Measurements from ENCODE around the gene KCNJ15.
"Not testable (repeated sequence)": the region's sequence is repeated elsewhere in the genome, so short reads cannot be mapped to it uniquely, and the experiment has no call there.

Gene KCNJ15

DNA sequence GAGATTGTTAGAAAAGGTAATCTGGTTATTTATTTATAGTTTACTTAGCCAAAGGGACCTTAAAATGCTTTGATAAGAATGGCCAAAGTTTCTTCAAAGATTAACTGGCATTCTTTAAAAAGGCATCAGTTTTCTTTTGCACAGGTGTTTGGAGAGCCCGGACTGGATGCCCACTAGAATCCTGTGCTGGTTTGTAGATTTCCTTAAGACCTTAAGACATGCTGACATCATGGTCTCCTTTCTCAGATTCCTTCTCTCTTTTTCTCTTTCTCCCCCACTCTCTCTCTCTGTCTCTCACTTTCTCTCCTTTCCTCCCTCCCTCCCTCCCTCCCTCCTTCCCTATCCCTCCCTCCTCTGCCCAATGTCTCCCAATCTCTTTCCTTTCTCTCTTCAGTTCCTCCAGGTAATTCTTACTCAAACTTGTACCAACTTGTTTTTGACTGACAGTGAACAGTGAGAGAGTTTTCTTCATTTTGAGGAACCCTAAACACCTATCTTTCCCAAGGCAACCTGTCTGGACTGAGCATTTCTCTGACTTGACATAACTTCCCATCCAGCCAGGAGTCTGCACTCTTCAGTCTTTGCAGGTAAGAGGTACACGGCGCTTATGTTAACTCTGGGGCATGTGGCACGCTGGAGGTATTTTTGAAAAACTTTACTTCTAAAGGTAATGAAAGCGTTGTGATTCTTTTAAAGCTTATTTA is at the start of gene KCNJ15:
Gene KCNJ15, plus strand, starts transcription at position 393 of the 704 bp plus-strand sequence. CDS start 42,271 bp downstream, outside the sequence.
- DNase-seq (ENCODE audit: low spot score), result no peak

- DNase-seq (ENCODE audit: low spot score), result no peak
These were observed 48.7 kb upstream of the KCNJ15 start for GRCh38 chr21:38208118-38208517.

DNA sequence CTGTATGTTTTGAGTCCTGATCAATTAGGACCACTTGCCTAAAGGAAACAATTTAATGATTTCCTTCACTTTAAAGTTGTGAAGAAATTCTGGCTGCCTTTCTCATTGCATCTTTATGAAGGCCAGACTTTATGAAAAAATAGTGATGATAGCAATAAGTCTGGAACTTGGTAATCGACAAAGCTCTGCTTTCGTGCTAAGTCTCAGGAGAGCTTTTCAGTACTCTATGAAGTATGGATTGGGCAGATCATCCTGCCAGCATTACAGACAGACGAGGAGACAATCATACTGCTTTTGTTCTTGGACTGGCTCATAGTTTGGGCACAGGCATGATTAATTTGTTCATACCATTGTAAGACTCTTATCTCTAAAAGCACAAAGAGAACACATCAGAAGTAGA is 45.5 kb upstream of the KCNJ15 start:
- no peak for DNase-seq (ENCODE audit: low spot score)

- no peak for DNase-seq (ENCODE audit: low spot score)
These were observed 44.1 kb upstream of the KCNJ15 start for GRCh38 chr21:38212706-38213105.

DNA sequence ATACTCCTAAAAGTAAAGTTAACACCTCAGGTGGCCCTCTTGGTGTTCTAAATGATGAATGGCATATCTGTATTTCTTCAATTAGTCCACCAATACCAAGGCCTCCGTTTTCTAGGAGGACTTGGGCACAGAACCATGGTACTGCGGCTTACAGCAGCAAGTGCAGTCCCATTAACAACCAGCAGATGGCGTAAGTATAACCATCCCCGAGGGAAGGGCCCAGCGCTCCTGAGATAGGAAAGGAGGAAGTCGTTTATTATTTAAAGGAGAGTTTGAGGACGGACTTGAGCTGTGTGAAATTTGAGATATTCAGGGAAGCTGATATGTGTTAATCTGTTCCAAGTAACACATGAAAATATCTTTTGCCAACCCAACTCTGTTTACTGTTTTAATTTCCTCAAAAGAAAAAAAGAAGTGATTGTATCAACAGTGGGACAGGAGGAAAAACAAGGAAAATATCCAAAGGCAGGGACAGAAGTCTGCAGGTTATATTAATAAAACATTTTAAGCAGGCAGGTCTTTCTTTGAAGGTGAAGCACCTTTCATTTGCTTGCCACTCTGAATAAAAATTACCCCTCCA is 37.7 kb upstream of the KCNJ15 start:
- peak; percentile 83 for DNase-seq (ENCODE audit: low spot score)

DNA sequence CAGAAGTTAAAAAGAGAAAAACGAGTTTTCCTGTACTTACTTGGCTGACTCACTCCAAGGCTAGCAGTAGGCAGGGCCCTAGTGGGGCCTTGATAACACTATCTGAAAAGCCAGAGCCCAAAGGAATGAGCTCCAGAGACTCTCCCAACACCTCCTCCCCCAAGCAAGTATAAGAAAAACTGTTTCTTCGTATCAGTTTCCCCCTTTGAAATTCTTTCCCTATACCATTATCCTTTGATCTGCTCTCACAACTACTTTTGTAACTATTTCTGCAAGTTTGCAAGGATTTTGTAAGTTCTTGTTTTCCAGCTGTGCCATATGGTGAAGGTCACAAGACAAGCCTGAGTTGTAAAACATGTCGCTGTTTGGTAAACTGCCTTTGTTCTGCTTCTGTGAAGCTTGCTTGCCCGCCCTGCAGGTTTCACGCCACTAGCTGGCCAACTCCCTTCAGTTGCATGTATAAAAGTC is 36.5 kb upstream of the KCNJ15 start:
- DNase-seq (ENCODE audit: low spot score), result no peak

DNA sequence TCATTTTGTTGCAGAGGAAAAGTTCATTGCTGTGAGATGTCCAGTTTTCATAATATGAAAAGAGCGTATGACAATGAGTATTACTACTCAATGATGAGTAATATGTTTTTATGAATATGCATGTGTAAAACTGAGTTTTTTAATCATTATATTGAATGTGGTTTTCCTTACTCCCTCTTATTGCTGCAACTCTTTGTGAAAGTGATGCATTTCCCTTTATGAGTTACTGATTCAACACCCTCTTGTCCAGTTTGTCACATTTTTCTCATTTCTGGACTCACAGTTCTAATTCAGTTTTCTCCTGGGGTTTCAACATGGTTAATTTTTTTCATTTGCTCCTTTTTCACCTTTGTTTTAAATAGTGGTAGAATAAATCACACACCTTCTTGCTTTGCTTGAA is 35.2 kb upstream of the KCNJ15 start:
- peak; percentile 41 for DNase-seq (ENCODE audit: low spot score)

DNA sequence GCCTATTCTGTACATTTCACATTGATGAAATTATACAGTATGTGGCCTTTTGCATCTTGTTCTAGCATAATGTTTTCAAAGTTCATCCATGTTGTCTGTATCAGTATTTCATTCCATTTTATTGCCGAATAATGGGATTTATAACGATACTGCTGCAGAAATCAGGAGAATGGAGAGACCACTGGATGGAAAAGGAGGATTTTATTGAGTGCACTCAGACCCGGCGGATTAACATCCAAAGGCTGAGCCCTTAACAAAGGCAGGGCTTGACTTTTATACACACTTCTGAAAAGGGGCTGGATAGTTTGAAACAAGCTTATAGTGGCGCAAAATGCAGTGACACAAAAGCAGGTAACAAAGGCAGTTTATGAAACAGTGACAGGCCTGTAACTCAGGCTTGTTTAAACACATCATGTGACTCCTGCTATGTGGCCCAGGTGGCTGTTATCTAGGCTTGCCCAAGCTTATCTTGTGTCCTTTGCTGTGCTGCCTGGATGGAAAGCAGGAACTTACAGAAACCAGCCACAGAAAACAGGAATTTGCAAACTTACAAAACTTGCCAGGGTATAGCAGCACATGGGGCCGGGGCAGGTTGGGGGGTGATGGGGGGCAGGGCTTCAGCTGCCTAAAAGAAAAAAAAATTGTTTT is 32.8 kb upstream of the KCNJ15 start:
- no peak for DNase-seq (ENCODE audit: low spot score)

DNA sequence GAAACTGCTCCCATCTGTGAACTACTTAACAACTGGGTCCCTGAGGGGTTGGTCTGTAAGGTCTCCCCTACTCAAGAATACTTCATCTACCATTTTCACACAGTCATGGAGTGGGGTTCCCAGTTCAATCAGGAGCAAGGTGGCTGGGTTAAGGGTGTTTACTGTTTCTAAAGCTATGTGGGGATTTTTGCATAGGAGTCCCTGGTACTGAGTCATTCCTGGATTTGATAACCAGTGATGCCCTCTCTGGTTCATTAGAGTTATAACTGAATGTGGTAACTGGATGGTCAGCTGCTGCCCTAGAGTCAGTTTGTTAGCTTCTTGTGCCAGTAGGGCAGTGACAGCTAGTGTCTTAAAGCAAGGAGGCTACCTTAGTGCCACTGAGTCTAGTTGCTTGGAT is 29.4 kb upstream of the KCNJ15 start:
- DNase-seq (ENCODE audit: low spot score), result no peak

DNA sequence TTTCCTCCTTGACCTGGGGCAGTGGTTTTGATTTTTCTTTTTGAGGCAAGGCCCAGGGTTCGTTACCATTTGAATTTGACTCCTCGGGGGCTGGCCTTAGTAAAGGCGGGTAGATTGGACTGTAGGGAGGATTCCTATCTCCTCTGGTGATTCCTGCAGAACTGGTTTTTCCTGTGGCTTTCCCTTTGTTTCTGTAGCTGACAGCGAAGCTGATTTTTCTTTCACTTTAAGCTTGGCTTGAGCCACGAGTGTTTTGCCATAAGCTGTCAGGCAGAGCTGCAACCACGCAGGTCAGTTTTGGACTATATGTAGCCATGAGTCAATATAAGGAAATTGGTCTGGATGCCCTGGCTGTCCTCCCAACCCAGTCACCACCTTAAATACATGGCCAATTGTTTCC is 28.7 kb upstream of the KCNJ15 start:
- DNase-seq (ENCODE audit: low spot score), result no peak

DNA sequence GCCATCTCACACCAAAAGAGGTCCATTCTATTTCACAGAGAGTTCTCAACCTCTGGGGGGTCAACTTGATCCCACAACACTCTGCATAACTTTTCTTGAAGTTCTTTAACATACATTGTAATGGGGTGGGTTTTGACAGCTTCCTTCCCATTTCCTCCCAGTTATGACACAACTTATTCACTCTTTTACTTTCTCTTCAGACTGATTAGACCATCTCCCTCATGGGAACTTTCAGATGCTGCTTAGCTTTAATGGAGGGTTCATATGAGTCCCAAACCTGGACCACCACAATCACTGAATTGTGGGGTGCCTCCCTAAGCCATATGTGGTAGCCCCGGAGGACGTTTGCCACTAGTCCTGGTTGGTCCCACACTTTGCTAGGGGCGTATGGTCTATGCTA is 28.3 kb upstream of the KCNJ15 start:
- DNase-seq (ENCODE audit: low spot score), result no peak

DNA sequence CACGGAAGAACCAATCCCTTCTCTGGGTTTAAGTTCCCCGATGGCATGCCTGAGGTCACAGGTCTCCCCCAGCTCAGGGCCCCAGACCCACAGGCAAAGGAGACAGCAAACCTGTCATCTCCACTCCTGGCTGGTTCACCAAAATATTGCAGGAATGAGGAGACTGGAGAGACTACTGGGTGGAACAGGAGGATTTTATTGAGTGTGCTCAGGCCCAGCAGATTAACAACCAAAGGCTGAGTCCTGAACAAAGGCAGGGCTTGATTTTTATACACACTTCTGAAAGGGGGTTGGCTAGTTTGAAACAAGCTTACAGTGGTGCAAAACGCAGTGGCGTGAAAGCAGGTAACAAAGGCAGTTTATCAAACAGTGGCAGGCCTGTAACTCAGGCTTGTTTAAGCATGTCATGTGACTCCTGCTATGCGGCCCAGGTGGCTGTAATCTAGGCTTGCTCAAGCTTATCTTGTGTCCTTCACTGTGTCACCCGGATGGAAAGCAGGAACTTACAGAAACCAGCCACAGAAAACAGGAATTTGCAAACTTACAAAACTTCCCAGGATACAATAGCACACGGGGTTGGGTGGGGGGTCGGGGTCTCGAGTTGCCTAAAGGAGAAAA is 27.4 kb upstream of the KCNJ15 start:
- no peak for DNase-seq (ENCODE audit: low spot score)

GRCh38 chr21:38234395-38235142 is 22.2 kb upstream of the KCNJ15 start:
- no peak for DNase-seq (ENCODE audit: low spot score)

GRCh38 chr21:38235251-38235650 is 21.5 kb upstream of the KCNJ15 start:
- not testable (repeated sequence) for DNase-seq (ENCODE audit: low spot score)

GRCh38 chr21:38236232-38236631 is 20.6 kb upstream of the KCNJ15 start:
- peak; percentile 27 for DNase-seq (ENCODE audit: low spot score)

GRCh38 chr21:38239672-38240071 is 17.1 kb upstream of the KCNJ15 start:
- no peak for DNase-seq (ENCODE audit: low spot score)

- no peak for DNase-seq (ENCODE audit: low spot score)
These were observed 16.7 kb upstream of the KCNJ15 start for GRCh38 chr21:38240129-38240528.

- DNase-seq (ENCODE audit: low spot score), result peak; percentile 75
These were observed 15.6 kb upstream of the KCNJ15 start for GRCh38 chr21:38241029-38241740.

GRCh38 chr21:38242061-38242460 is 14.7 kb upstream of the KCNJ15 start:
- no peak for DNase-seq (ENCODE audit: low spot score)

GRCh38 chr21:38243732-38244406 is 12.9 kb upstream of the KCNJ15 start:
- no peak for DNase-seq (ENCODE audit: low spot score)

- no peak for DNase-seq (ENCODE audit: low spot score)
These were observed 12.4 kb upstream of the KCNJ15 start for GRCh38 chr21:38244407-38244787.

Data from GM03348 (cell line).